Glutamatergic neuron (in vitro differentiated cells): ENCODE data around the gene ABHD18. TPM values are rescaled to one million over a fixed set of nuclear protein-coding genes. Genes with fewer than 3 reads are reported as not detected.

Experiments
- DNase-seq: peaks from one replicate; pipeline ENCODE4 v3.0.0; 2022
- H3K27ac Mint-ChIP-seq: one replicate; pipeline ENCODE4 v1.8.0; 2020; ENCODE audit warnings: mild to moderate bottlenecking, mixed read lengths, inconsistent platforms; ENCODE audit not compliant: unreplicated experiment
- H3K27me3 Mint-ChIP-seq: one replicate; pipeline ENCODE4 v1.8.0; 2020; ENCODE audit warnings: mild to moderate bottlenecking, moderate library complexity, mixed read lengths, inconsistent platforms; ENCODE audit not compliant: unreplicated experiment
- H3K36me3 Mint-ChIP-seq: one replicate; pipeline ENCODE4 v1.8.0; 2020; ENCODE audit warnings: mild to moderate bottlenecking, mixed read lengths, inconsistent platforms; ENCODE audit not compliant: unreplicated experiment
- H3K4me1 Mint-ChIP-seq: one replicate; pipeline ENCODE4 v1.8.0; 2020; ENCODE audit warnings: mild to moderate bottlenecking, low read depth, mixed read lengths, inconsistent platforms; ENCODE audit not compliant: unreplicated experiment
- H3K4me3 Mint-ChIP-seq: one replicate; pipeline ENCODE4 v1.8.0; 2020; ENCODE audit warnings: mild to moderate bottlenecking, mixed read lengths, inconsistent platforms; ENCODE audit not compliant: unreplicated experiment
- H3K9me3 Mint-ChIP-seq: one replicate; pipeline ENCODE4 v1.8.0; 2020; ENCODE audit warnings: mild to moderate bottlenecking, moderate library complexity, mixed read lengths, inconsistent platforms; ENCODE audit not compliant: unreplicated experiment
- total RNA-seq: library from RNA; stranded (reverse); fragmentation: NEBNext Ultra II Directional; extraction: Animal tissue kit (Norgen Biotek cat#: 25700); gene quantifications from one replicate; pipeline ENCODE4 v1.2.1, GENCODE V29; 2021; ENCODE audit not compliant: unreplicated experiment
- TF ChIP-seq, protein P1 (sequence below): fragments of 200-600 bp; sonication (generic); IDR thresholded peaks from one replicate; pipeline ENCODE4 v1.5.0; 2021; ENCODE audit not compliant: partially characterized antibody, unreplicated experiment

The ABHD18 gene
- total RNA-seq, 1 donor from 2014 or later = 9.7 TPM

DNA sequence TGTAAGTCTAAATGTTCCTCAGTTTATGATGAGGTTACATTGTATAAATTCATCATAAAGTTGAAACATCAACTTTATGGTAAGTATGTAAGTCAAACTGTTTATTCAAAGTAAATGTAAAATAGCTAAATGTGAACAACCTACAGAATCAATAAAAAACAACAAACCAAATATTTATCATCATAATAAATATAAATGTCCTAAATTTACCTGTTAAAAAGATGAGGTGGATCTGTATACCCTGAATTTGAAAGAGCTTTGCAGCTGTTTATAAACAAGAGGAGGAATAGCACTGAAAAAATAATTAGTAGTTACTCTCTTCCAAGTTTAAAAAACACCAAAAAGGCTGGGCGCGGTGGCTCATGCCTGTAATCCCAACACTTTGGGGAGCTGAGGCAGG is 13.7 kb downstream of the ABHD18 start:
- H3K27ac Mint-ChIP-seq = no peak overlapping the region
- H3K9me3 Mint-ChIP-seq = peaks cover 2% of the 10 kb centered on the region
- no peak for DNase-seq
- H3K27me3 Mint-ChIP-seq = no peaks in the 10 kb centered on the region
- no peaks in the 10 kb centered on the region for H3K36me3 Mint-ChIP-seq
- TF ChIP-seq, protein P1, sequence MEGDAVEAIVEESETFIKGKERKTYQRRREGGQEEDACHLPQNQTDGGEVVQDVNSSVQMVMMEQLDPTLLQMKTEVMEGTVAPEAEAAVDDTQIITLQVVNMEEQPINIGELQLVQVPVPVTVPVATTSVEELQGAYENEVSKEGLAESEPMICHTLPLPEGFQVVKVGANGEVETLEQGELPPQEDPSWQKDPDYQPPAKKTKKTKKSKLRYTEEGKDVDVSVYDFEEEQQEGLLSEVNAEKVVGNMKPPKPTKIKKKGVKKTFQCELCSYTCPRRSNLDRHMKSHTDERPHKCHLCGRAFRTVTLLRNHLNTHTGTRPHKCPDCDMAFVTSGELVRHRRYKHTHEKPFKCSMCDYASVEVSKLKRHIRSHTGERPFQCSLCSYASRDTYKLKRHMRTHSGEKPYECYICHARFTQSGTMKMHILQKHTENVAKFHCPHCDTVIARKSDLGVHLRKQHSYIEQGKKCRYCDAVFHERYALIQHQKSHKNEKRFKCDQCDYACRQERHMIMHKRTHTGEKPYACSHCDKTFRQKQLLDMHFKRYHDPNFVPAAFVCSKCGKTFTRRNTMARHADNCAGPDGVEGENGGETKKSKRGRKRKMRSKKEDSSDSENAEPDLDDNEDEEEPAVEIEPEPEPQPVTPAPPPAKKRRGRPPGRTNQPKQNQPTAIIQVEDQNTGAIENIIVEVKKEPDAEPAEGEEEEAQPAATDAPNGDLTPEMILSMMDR = no peak
- no peak overlapping the region for H3K4me3 Mint-ChIP-seq
- no peaks in the 10 kb centered on the region for H3K4me1 Mint-ChIP-seq

DNA sequence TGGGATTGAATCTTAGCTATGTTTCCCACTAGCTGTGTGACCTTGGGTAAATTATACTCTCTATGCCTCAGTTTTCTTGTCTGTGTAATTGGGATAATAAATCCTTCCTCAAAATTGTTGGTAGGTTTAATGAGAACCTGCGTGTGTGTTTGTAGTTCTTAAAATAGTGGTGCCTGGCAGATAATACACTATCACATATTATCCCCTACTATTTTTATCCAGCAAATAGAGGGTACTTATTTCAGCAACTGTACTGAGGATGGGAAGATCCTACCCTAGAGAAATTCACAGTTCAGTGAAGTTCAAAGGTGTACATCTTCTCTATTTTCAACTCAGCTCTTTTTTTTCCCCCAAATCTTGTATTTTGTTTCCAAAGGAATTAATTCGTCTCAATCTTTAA is 17.2 kb downstream of the ABHD18 start:
- TF ChIP-seq, protein P1 = no peak
- H3K27ac Mint-ChIP-seq = no peak overlapping the region
- H3K4me3 Mint-ChIP-seq = no peak overlapping the region
- H3K36me3 Mint-ChIP-seq = no peaks in the 10 kb centered on the region
- peaks cover 2% of the 10 kb centered on the region for H3K9me3 Mint-ChIP-seq
- H3K27me3 Mint-ChIP-seq = no peaks in the 10 kb centered on the region
- DNase-seq = no peak
- H3K4me1 Mint-ChIP-seq = no peaks in the 10 kb centered on the region

DNA sequence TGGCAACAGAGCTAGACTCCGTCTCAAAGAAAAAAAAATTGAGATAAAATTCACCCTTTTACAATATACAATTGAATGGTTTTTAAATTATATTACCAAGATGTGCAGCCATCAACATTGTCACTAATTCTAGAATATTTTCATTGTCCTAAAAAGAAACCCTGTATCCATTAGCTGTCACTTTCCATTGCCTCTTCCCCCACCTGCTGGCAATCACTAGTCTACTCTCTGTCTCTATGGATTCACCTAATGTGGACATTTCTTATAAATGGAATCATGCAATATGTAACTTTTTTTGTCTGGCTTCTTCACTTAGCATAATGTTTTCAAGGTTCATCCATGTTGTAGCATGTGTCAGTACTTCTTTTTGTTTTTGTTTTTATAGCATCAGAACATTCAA is 20.8 kb downstream of the ABHD18 start:
- no peaks in the 10 kb centered on the region for H3K27me3 Mint-ChIP-seq
- no peak overlapping the region for H3K4me3 Mint-ChIP-seq
- H3K27ac Mint-ChIP-seq = no peak overlapping the region
- H3K36me3 Mint-ChIP-seq = no peaks in the 10 kb centered on the region
- DNase-seq = no peak
- no peaks in the 10 kb centered on the region for H3K9me3 Mint-ChIP-seq
- H3K4me1 Mint-ChIP-seq = no peaks in the 10 kb centered on the region
- TF ChIP-seq, protein P1 = no peak

DNA sequence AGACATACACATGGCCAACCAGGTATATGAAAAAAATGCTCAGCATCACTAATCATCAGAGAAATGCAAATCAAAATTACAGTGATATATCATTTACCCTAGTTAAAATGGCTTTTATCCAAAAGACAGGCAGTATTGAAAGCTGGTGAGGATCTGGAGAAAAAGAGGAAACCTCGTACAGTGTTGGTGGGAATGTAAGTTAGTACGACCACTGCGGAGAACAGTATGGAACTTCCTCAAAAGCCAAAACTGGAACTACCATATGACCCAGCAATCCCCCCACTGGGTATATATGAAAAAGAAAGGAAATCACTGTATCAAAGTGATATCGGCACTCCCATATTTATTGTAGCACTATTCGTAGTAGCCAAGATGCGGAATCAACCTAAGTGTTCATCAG is 23.4 kb downstream of the ABHD18 start:
- Mint-ChIP-seq H3K9me3 (no peaks in the 10 kb centered on the region), H3K4me1 (no peaks in the 10 kb centered on the region), H3K27me3 (no peaks in the 10 kb centered on the region), H3K4me3 (no peak overlapping the region), H3K27ac (no peak overlapping the region), H3K36me3 (no peaks in the 10 kb centered on the region)
- no peak for DNase-seq
- TF ChIP-seq, protein P1 = no peak

GRCh38 chr4:127993151-127993550 is 27.9 kb downstream of the ABHD18 start:
- H3K9me3 Mint-ChIP-seq = no peaks in the 10 kb centered on the region
- H3K36me3 Mint-ChIP-seq = peaks cover 19% of the 10 kb centered on the region

More at GRCh38 chr4:127993151-127993550, 27.9 kb downstream of the ABHD18 start:
- TF ChIP-seq, protein P1 = no peak
- Mint-ChIP-seq H3K27ac (no peak overlapping the region), H3K4me1 (no peaks in the 10 kb centered on the region), H3K4me3 (no peak overlapping the region), H3K27me3 (no peaks in the 10 kb centered on the region)
- DNase-seq = no peak
